Measurements from ENCODE around the gene HOXC4. TPM values are rescaled to one million over a fixed set of nuclear protein-coding genes. Genes with fewer than 3 reads are reported as not detected.
A peak's percentile ranks its signal among the peaks of the same experiment; 100 is the strongest.
"Not testable (repeated sequence)": the region's sequence is repeated elsewhere in the genome, so short reads cannot be mapped to it uniquely, and the experiment has no call there.

The HOXC4 gene
- total and polyA plus RNA-seq, 5 donors from 2014 or later = 0.09 to 0.32 TPM; not detected in 3

GRCh38 chr12:54090312-54090711, 36.7 kb downstream of the HOXC4 start:
- not testable (repeated sequence) for H3K9me3 Mint-ChIP-seq; H3K36me3 Mint-ChIP-seq; H3K27me3 ChIP-seq (ENCODE audit: control insufficient read depth, insufficient read depth, low read length); H3K4me3 ChIP-seq (ENCODE audit: low read depth, low read length); H3K27ac Mint-ChIP-seq; ATAC-seq (ENCODE audit: low read depth in 2 of 2); H3K4me1 ChIP-seq (ENCODE audit: control insufficient read depth, insufficient read depth, low read length, poor library complexity, severe bottlenecking); H3K9me3 ChIP-seq (ENCODE audit: control insufficient read depth in 2 of 2, low read length in 2 of 2); DNase-seq; H3K27ac ChIP-seq (ENCODE audit: insufficient read depth, low read length, poor library complexity, severe bottlenecking); H3K36me3 ChIP-seq (ENCODE audit: control insufficient read depth, insufficient read depth, low read length)
- peaks cover 0 to 12% (median 0%) of the 10 kb centered on the region in 4 donors for H3K4me1 Mint-ChIP-seq
- H3K4me3 Mint-ChIP-seq = peak overlapping the region in 2 of 4 donors; percentile 36 to 81
- H3K27me3 Mint-ChIP-seq = peaks cover 71% of the 10 kb centered on the region

- not testable (repeated sequence) for H3K36me3 Mint-ChIP-seq; H3K4me1 ChIP-seq (ENCODE audit: control insufficient read depth, insufficient read depth, low read length, poor library complexity, severe bottlenecking); ATAC-seq (ENCODE audit: low read depth in 2 of 2); H3K27ac ChIP-seq (ENCODE audit: insufficient read depth, low read length, poor library complexity, severe bottlenecking); H3K36me3 ChIP-seq (ENCODE audit: control insufficient read depth, insufficient read depth, low read length); H3K4me3 ChIP-seq (ENCODE audit: low read depth, low read length); DNase-seq; H3K9me3 Mint-ChIP-seq; H3K9me3 ChIP-seq (ENCODE audit: control insufficient read depth in 2 of 2, low read length in 2 of 2); H3K4me3 Mint-ChIP-seq; H3K27me3 ChIP-seq (ENCODE audit: control insufficient read depth, insufficient read depth, low read length)
- Mint-ChIP-seq H3K4me1 (peaks cover 0 to 12% (median 0%) of the 10 kb centered on the region in 4 donors), H3K27me3 (peaks cover 60% of the 10 kb centered on the region), H3K27ac (peak overlapping the region in 1 of 3 donors; percentile 35)
These were observed 39.3 kb downstream of the HOXC4 start for GRCh38 chr12:54092943-54093342.

GRCh38 chr12:54095928-54096327, 42.3 kb downstream of the HOXC4 start:
- DNase-seq; H3K27me3 ChIP-seq (ENCODE audit: control insufficient read depth, insufficient read depth, low read length); H3K9me3 ChIP-seq (ENCODE audit: control insufficient read depth in 2 of 2, low read length in 2 of 2); H3K36me3 ChIP-seq (ENCODE audit: control insufficient read depth, insufficient read depth, low read length); H3K27ac Mint-ChIP-seq; H3K4me3 ChIP-seq (ENCODE audit: low read depth, low read length); H3K9me3 Mint-ChIP-seq; H3K4me1 ChIP-seq (ENCODE audit: control insufficient read depth, insufficient read depth, low read length, poor library complexity, severe bottlenecking); H3K4me1 Mint-ChIP-seq; ATAC-seq (ENCODE audit: low read depth in 2 of 2); H3K36me3 Mint-ChIP-seq; H3K27ac ChIP-seq (ENCODE audit: insufficient read depth, low read length, poor library complexity, severe bottlenecking): not testable (repeated sequence)
- Mint-ChIP-seq H3K27me3 (peaks cover 36% of the 10 kb centered on the region), H3K4me3 (peak overlapping the region in 1 of 4 donors; percentile 7)

GRCh38 chr12:54098644-54099043, 45.0 kb downstream of the HOXC4 start:
- H3K4me3 ChIP-seq (ENCODE audit: low read depth, low read length); H3K9me3 ChIP-seq (ENCODE audit: control insufficient read depth in 2 of 2, low read length in 2 of 2); H3K36me3 Mint-ChIP-seq; H3K27me3 ChIP-seq (ENCODE audit: control insufficient read depth, insufficient read depth, low read length); H3K27ac Mint-ChIP-seq; H3K9me3 Mint-ChIP-seq; H3K4me1 ChIP-seq (ENCODE audit: control insufficient read depth, insufficient read depth, low read length, poor library complexity, severe bottlenecking); H3K27ac ChIP-seq (ENCODE audit: insufficient read depth, low read length, poor library complexity, severe bottlenecking); DNase-seq; H3K4me3 Mint-ChIP-seq; H3K4me1 Mint-ChIP-seq; H3K36me3 ChIP-seq (ENCODE audit: control insufficient read depth, insufficient read depth, low read length); ATAC-seq (ENCODE audit: low read depth in 2 of 2): not testable (repeated sequence)
- H3K27me3 Mint-ChIP-seq = peaks cover 41% of the 10 kb centered on the region

- not testable (repeated sequence) for ATAC-seq (ENCODE audit: low read depth in 2 of 2); H3K4me1 ChIP-seq (ENCODE audit: control insufficient read depth, insufficient read depth, low read length, poor library complexity, severe bottlenecking); H3K27ac ChIP-seq (ENCODE audit: insufficient read depth, low read length, poor library complexity, severe bottlenecking); H3K4me1 Mint-ChIP-seq; H3K9me3 Mint-ChIP-seq; H3K27ac Mint-ChIP-seq; H3K9me3 ChIP-seq (ENCODE audit: control insufficient read depth in 2 of 2, low read length in 2 of 2); H3K4me3 ChIP-seq (ENCODE audit: low read depth, low read length); H3K36me3 ChIP-seq (ENCODE audit: control insufficient read depth, insufficient read depth, low read length); H3K27me3 ChIP-seq (ENCODE audit: control insufficient read depth, insufficient read depth, low read length); DNase-seq; H3K36me3 Mint-ChIP-seq; H3K4me3 Mint-ChIP-seq
- H3K27me3 Mint-ChIP-seq = peaks cover 35% of the 10 kb centered on the region
These were observed 47.0 kb downstream of the HOXC4 start for GRCh38 chr12:54100588-54100987.

- H3K4me3 Mint-ChIP-seq; H3K36me3 ChIP-seq (ENCODE audit: control insufficient read depth, insufficient read depth, low read length); H3K9me3 Mint-ChIP-seq; H3K4me3 ChIP-seq (ENCODE audit: low read depth, low read length); DNase-seq; H3K4me1 Mint-ChIP-seq; ATAC-seq (ENCODE audit: low read depth in 2 of 2); H3K27ac ChIP-seq (ENCODE audit: insufficient read depth, low read length, poor library complexity, severe bottlenecking); H3K36me3 Mint-ChIP-seq; H3K27me3 ChIP-seq (ENCODE audit: control insufficient read depth, insufficient read depth, low read length); H3K27ac Mint-ChIP-seq; H3K4me1 ChIP-seq (ENCODE audit: control insufficient read depth, insufficient read depth, low read length, poor library complexity, severe bottlenecking); H3K9me3 ChIP-seq (ENCODE audit: control insufficient read depth in 2 of 2, low read length in 2 of 2): not testable (repeated sequence)
- peaks cover 38% of the 10 kb centered on the region for H3K27me3 Mint-ChIP-seq
These were observed 48.6 kb downstream of the HOXC4 start for GRCh38 chr12:54102223-54102622.

GRCh38 chr12:54103827-54104226, 50.2 kb downstream of the HOXC4 start:
- H3K36me3 ChIP-seq (ENCODE audit: control insufficient read depth, insufficient read depth, low read length); H3K4me1 Mint-ChIP-seq; H3K9me3 ChIP-seq (ENCODE audit: control insufficient read depth in 2 of 2, low read length in 2 of 2); H3K27me3 ChIP-seq (ENCODE audit: control insufficient read depth, insufficient read depth, low read length); H3K36me3 Mint-ChIP-seq; ATAC-seq (ENCODE audit: low read depth in 2 of 2); DNase-seq; H3K27ac Mint-ChIP-seq; H3K4me1 ChIP-seq (ENCODE audit: control insufficient read depth, insufficient read depth, low read length, poor library complexity, severe bottlenecking); H3K27ac ChIP-seq (ENCODE audit: insufficient read depth, low read length, poor library complexity, severe bottlenecking); H3K9me3 Mint-ChIP-seq; H3K4me3 ChIP-seq (ENCODE audit: low read depth, low read length); H3K4me3 Mint-ChIP-seq: not testable (repeated sequence)
- peaks cover 52% of the 10 kb centered on the region for H3K27me3 Mint-ChIP-seq
